ENCODE data around the gene ZNF595.
"Not testable (repeated sequence)": the region's sequence is repeated elsewhere in the genome, so short reads cannot be mapped to it uniquely, and the experiment has no call there.

The ZNF595 gene

GRCh38 chr4:52804-53479 lies at the start of gene ZNF595:
TSS of gene ZNF595 (plus strand) at chr4:53321. CDS start at chr4:53489, 168 bp downstream.
- DNase-seq, result not testable (repeated sequence)

- DNase-seq, result not testable (repeated sequence)
Observed at GRCh38 chr4:9937-10870, 42.9 kb upstream of the ZNF595 start.

- DNase-seq, result not testable (repeated sequence)
Observed at GRCh38 chr4:11095-11815, 41.9 kb upstream of the ZNF595 start.

- DNase-seq, result not testable (repeated sequence)
Observed at GRCh38 chr4:11816-12417, 41.2 kb upstream of the ZNF595 start.

- not testable (repeated sequence) for DNase-seq
Observed at GRCh38 chr4:18128-18527, 35.0 kb upstream of the ZNF595 start.

GRCh38 chr4:18589-18988 lies 34.5 kb upstream of the ZNF595 start:
- not testable (repeated sequence) for DNase-seq

- not testable (repeated sequence) for DNase-seq
Observed at GRCh38 chr4:22882-23281, 30.2 kb upstream of the ZNF595 start.

- DNase-seq, result not testable (repeated sequence)
Observed at GRCh38 chr4:24359-24758, 28.8 kb upstream of the ZNF595 start.

- DNase-seq, result not testable (repeated sequence)
Observed at GRCh38 chr4:27501-27900, 25.6 kb upstream of the ZNF595 start.

GRCh38 chr4:28767-29542 lies 24.2 kb upstream of the ZNF595 start:
- not testable (repeated sequence) for DNase-seq

- not testable (repeated sequence) for DNase-seq
Observed at GRCh38 chr4:33314-33713, 19.8 kb upstream of the ZNF595 start.

GRCh38 chr4:36559-37415 lies 16.3 kb upstream of the ZNF595 start:
- DNase-seq, result not testable (repeated sequence)

- DNase-seq, result not testable (repeated sequence)
Observed at GRCh38 chr4:38202-38601, 14.9 kb upstream of the ZNF595 start.

- not testable (repeated sequence) for DNase-seq
Observed at GRCh38 chr4:43375-43774, 9.7 kb upstream of the ZNF595 start.

- DNase-seq, result not testable (repeated sequence)
Observed at GRCh38 chr4:51253-51652, 1.9 kb upstream of the ZNF595 start.

- DNase-seq, result not testable (repeated sequence)
Observed at GRCh38 chr4:51655-52277, 1.4 kb upstream of the ZNF595 start.

GRCh38 chr4:53521-53920 lies 400 bp downstream of the ZNF595 start:
- not testable (repeated sequence) for DNase-seq

GRCh38 chr4:64733-65132 lies 11.6 kb downstream of the ZNF595 start:
- DNase-seq, result not testable (repeated sequence)

GRCh38 chr4:71830-72229 lies 18.7 kb downstream of the ZNF595 start:
- no peak for DNase-seq

- no peak for DNase-seq
Observed at GRCh38 chr4:85951-86350, 32.8 kb downstream of the ZNF595 start.

Measured in retina (tissue), 1 donor.